K562 (cell line): ENCODE results near the gene APCDD1L. TPM values are rescaled to one million over a fixed set of nuclear protein-coding genes. Genes with fewer than 3 reads are reported as not detected.

ENCODE experiments used
- ATAC-seq: fragments of 200-7000 bp; cut with Tn5 transposase; 3 replicates; pipeline ENCODE4 v1.9.1; 2020; ENCODE audit warnings: moderate library complexity
- BruUV-seq: library from RNA; stranded (reverse); fragments of 400-500 nt; replicated peaks from 2 replicates; lab custom pipeline; 2021; lab: Mats Ljungman, UMichigan
- CTCF ChIA-PET: fragments of 300-600 bp; formaldehyde crosslinking; extraction: SDS; loops from one replicate; lab custom pipeline; 2021; ENCODE audit warnings: low intra/inter-chr PET ratio; lab: Yijun Ruan, JAX
- POLR2A ChIA-PET: fragments of 300-600, 350-650 bp; sonication (Branson Sonifier 250); formaldehyde crosslinking; extraction: SDS; loops from one replicate; lab custom pipeline; 2021; ENCODE audit warnings: antibody characterized with exemption, inconsistent platforms; lab: Yijun Ruan, JAX
- DNase-seq, 4 experiments: peaks; one replicate each; pipeline versions ENCODE4 v3.0.0 to v3.0.0-alpha.2; 2011 to 2018; ENCODE audit warnings: low spot score in 3 of 4, mixed read lengths in 3 of 4; ENCODE audit errors: extremely low read depth in 1 of 4
- FAIRE-seq: peaks from 2 replicates; lab custom pipeline; 2011; peaks lifted over from hg19 to GRCh38; lab: Jason Lieb, UNC
- H2AFZ ChIP-seq: 2 replicates; pipeline ENCODE4 v1.6.0; 2011; ENCODE audit warnings: low read depth, low read length, control low read depth, inconsistent platforms
- H3K27ac ChIP-seq: fragments of 200-600 bp; 3 replicates; pipeline ENCODE4 v1.8.0; 2011; ENCODE audit warnings: low read depth, mild to moderate bottlenecking, control low read depth, inconsistent platforms, low read length, moderate library complexity, mixed read lengths; ENCODE audit errors: extremely low read depth
- H3K27me3 ChIP-seq, 2 experiments: fragments of 300-600 bp in 1 of 2; 2 replicates in 1 of 2; 3 replicates in 1 of 2; pipeline versions ENCODE4 v1.6.0 to v1.8.0; 2011; ENCODE audit warnings: inconsistent platforms in 2 of 2, low read length in 2 of 2, mild to moderate bottlenecking in 1 of 2, mixed read lengths in 1 of 2, moderate library complexity in 1 of 2; ENCODE audit not compliant: control insufficient read depth in 2 of 2, insufficient read depth in 2 of 2
- H3K36me3 ChIP-seq: fragments of 300-600 bp; 3 replicates; pipeline ENCODE4 v1.8.0; 2011; ENCODE audit warnings: mild to moderate bottlenecking, low read length, inconsistent platforms; ENCODE audit not compliant: control insufficient read depth, insufficient read depth
- H3K4me1 ChIP-seq, 2 experiments: fragments of 200-600 bp in 1 of 2; replicated peaks in 1 of 2; 2 replicates in 1 of 2; 3 replicates in 1 of 2; pipeline versions ENCODE4 v1.5.1 to v1.8.0; 2011; ENCODE audit warnings: inconsistent platforms in 2 of 2, low read length in 2 of 2, mild to moderate bottlenecking in 1 of 2, mixed read lengths in 1 of 2, moderate library complexity in 1 of 2; ENCODE audit not compliant: control insufficient read depth in 2 of 2, insufficient read depth in 2 of 2
- H3K4me2 ChIP-seq: 2 replicates; pipeline ENCODE4 v1.6.1; 2011; ENCODE audit warnings: low read length, control low read depth, inconsistent platforms, mixed read lengths; ENCODE audit not compliant: insufficient read depth
- H3K4me3 ChIP-seq: fragments of 200-600 bp; sonication (generic), shearing (Covaris generic); 2 replicates; pipeline ENCODE4 v1.5.1; 2016; ENCODE audit warnings: control low read depth, inconsistent platforms
- H3K79me2 ChIP-seq: fragments of 200-600 bp; 3 replicates; pipeline ENCODE4 v1.8.0; 2011; ENCODE audit warnings: low read length, inconsistent platforms; ENCODE audit not compliant: control insufficient read depth, insufficient read depth
- H3K9ac ChIP-seq, 2 experiments: 2 replicates each; pipeline versions ENCODE4 v1.6.0 to v1.6.1; 2011; ENCODE audit warnings: low read depth in 2 of 2, low read length in 2 of 2, control low read depth in 1 of 2, inconsistent platforms in 1 of 2, mild to moderate bottlenecking in 1 of 2, mixed read lengths in 1 of 2; ENCODE audit not compliant: insufficient read depth in 1 of 2
- H3K9me1 ChIP-seq: one replicate; pipeline ENCODE4 v1.6.0; 2011; ENCODE audit warnings: inconsistent platforms, mild to moderate bottlenecking, low read length, moderate library complexity; ENCODE audit not compliant: control insufficient read depth, insufficient read depth
- H3K9me3 ChIP-seq: replicated peaks from 2 replicates; pipeline ENCODE4 v1.5.1; 2011; ENCODE audit warnings: low read depth, low read length, inconsistent platforms; ENCODE audit not compliant: control insufficient read depth, insufficient read depth
- H4K20me1 ChIP-seq: replicated peaks from 2 replicates; pipeline ENCODE4 v1.6.1; 2011; ENCODE audit warnings: low read length, inconsistent platforms, mixed read lengths; ENCODE audit not compliant: control insufficient read depth, insufficient read depth
- SAFB ChIP-seq: fragments of 200-400 bp; formaldehyde crosslinking; IDR thresholded peaks from 2 replicates; pipeline ENCODE4 v1.6.1; 2017; ENCODE audit warnings: low read depth, low read length, borderline replicate concordance
- TGIF2 ChIP-seq: sonication (generic); formaldehyde crosslinking; IDR thresholded peaks from 2 replicates; pipeline ENCODE4 v1.8.1; 2022; ENCODE audit warnings: mild to moderate bottlenecking, missing genetic modification reagents, moderate library complexity
- ZNF274 ChIP-seq: IDR thresholded peaks from 2 replicates; pipeline ENCODE4 v1.6.1; 2011; ENCODE audit warnings: low read depth, mild to moderate bottlenecking, low read length, moderate library complexity, borderline replicate concordance
- WGBS: fragments of 100-300 bp; shearing (Covaris generic); methylation state at CpG from one replicate; pipeline ENCODE4 v1.1.6; 2016; ENCODE audit warnings: low coverage, mixed read lengths; ENCODE audit not compliant: insufficient coverage; ENCODE audit errors: missing lambda C conversion rate; 5-methylcytosine and 5-hydroxymethylcytosine counted together
- in situ Hi-C: fragments of 300-500 bp; cut with MboI; formaldehyde crosslinking; loops from 4 replicates; pipeline ENCODE4 v1.15.0; 2018; ENCODE audit warnings: inconsistent platforms, mixed read lengths
- intact Hi-C: fragments of 100-400 bp; cut with micrococcal nuclease; formaldehyde crosslinking; loops from 2 replicates; pipeline ENCODE4 v1.14.2; 2022
- polyA plus RNA-seq, 8 experiments: library from polyadenylated mRNA; depleted of rRNA in 4 of 8; stranded (reverse) in 5 of 8; unstranded in 3 of 8; fragments of >200 nt; fragmentation: Nextera tagmentation in 2 of 8; fragmentation: Illumina TruSeq in 1 of 8; extraction: Ambion mirVana in 2 of 8; extraction: Trizol in 1 of 8; gene quantifications; 2 replicates each; pipeline versions ENCODE4 v1.2.1 to v1.2.3, GENCODE V29; 2011 to 2014; ENCODE audit warnings: inconsistent platforms in 1 of 8, missing spikeins in 1 of 8
- total RNA-seq, 7 experiments: library from RNA; depleted of rRNA in 6 of 7; stranded (reverse); fragments of >200 nt in 6 of 7; fragmentation: Illumina TruSeq in 2 of 7; extraction: Trizol in 2 of 7; gene quantifications; 2 replicates each; pipeline versions ENCODE4 v1.2.1 to v1.2.3, GENCODE V29; 2011 to 2021; ENCODE audit warnings: low replicate concordance in 1 of 7
- TF ChIP-seq, protein P1 (sequence below), 2 experiments: fragments of 450-650 bp; IDR thresholded peaks; 2 replicates each; pipeline ENCODE4 v1.6.1; 2016
- TF ChIP-seq, protein P2 (sequence below), 2 experiments: fragments of 450-650 bp in 1 of 2; sonication (generic) in 1 of 2; formaldehyde crosslinking in 1 of 2; IDR thresholded peaks in 1 of 2; conservative IDR thresholded peaks in 1 of 2; 2 replicates each; pipeline versions ENCODE4 v1.6.1 to v1.8.1; 2016 to 2023; ENCODE audit warnings: mild to moderate bottlenecking in 2 of 2, moderate library complexity in 2 of 2, inconsistent platforms in 1 of 2, missing genetic modification reagents in 1 of 2

APCDD1L gene
- total and polyA plus RNA-seq, 9 of the 15 experiments (the other 6 are each of a cell fraction or from before 2014, with no cell fraction given): not detected

DNA sequence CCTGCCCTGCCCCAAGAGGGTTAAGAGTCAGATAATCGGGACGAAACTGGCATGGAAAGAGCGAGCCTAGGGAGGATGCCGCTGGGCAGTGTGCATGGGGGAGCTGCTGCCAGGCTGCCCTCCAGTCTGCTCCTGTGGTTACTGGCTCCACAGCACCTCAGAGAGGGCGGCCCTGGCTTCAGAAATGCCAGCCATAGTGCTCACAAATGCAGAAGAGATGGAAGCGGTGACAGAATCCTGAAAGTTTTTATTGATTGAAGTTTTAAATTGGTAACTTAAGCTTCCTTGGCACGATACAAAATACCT, 68.3 kb downstream of the APCDD1L start:
- H4K20me1 ChIP-seq: no peaks in the 10 kb centered on the region
- BruUV-seq: no TSS peak
- no peak overlapping the region for H3K9ac ChIP-seq
- WGBS: 86% methylated on average over 7 of the region's 7 CpGs
- ChIA-PET POLR2A (no interaction called here), CTCF (interaction anchor here (0.5 to 4.7 kb wide), 4 partner anchors 11 to 213 kb away, joined by 4 to 63 read pairs (median 7); no protein-coding TSS in a partner anchor)
- no peak overlapping the region for H3K27ac ChIP-seq
- in situ Hi-C loops: no loop called here
- peaks cover 78% of the 10 kb centered on the region for H3K36me3 ChIP-seq
- no peaks in the 10 kb centered on the region for H3K9me3 ChIP-seq
- H2AFZ ChIP-seq: no peak overlapping the region
- DNase-seq (no peak), FAIRE-seq (no peak), ATAC-seq (peak; percentile 29; the same call in 1 of the 3 replicates)
- intact Hi-C loops: loop anchor here (1.0 kb wide), 1 partner anchor 210 kb away; no protein-coding TSS in a partner anchor
- no peak overlapping the region for H3K4me3 ChIP-seq
- H3K4me1 ChIP-seq: no peaks in the 10 kb centered on the region
- H3K79me2 ChIP-seq: peaks cover 5% of the 10 kb centered on the region; the same call in 1 of the 3 replicates
- H3K9me1 ChIP-seq: no peaks in the 10 kb centered on the region
- H3K27me3 ChIP-seq: no peaks in the 10 kb centered on the region
- no peak overlapping the region for H3K4me2 ChIP-seq
- TF ChIP-seq SAFB: no peak
- TF ChIP-seq, protein P1, sequence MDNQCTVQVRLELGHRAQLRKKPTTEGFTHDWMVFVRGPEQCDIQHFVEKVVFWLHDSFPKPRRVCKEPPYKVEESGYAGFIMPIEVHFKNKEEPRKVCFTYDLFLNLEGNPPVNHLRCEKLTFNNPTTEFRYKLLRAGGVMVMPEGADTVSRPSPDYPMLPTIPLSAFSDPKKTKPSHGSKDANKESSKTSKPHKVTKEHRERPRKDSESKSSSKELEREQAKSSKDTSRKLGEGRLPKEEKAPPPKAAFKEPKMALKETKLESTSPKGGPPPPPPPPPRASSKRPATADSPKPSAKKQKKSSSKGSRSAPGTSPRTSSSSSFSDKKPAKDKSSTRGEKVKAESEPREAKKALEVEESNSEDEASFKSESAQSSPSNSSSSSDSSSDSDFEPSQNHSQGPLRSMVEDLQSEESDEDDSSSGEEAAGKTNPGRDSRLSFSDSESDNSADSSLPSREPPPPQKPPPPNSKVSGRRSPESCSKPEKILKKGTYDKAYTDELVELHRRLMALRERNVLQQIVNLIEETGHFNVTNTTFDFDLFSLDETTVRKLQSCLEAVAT (IDR thresholded peaks at IDR 0.05): no peak
- no peak for TF ChIP-seq ZNF274
- no peak for TF ChIP-seq TGIF2 (CRISPR knock-in tag)
- TF ChIP-seq, protein P2, sequence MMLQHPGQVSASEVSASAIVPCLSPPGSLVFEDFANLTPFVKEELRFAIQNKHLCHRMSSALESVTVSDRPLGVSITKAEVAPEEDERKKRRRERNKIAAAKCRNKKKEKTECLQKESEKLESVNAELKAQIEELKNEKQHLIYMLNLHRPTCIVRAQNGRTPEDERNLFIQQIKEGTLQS (IDR thresholded peaks at IDR 0.05): no peak
- TF ChIP-seq, protein P2 (CRISPR knock-in tag; conservative IDR thresholded peaks at IDR 0.05): no peak
- TF ChIP-seq, all 486 proteins: peak for 0
